ENCODE data around the gene PMIS2.
"Not testable (repeated sequence)": the region's sequence is repeated elsewhere in the genome, so short reads cannot be mapped to it uniquely, and the experiment has no call there.

The PMIS2 gene

GRCh38 chr19:35592226-35592625, 6.3 kb downstream of the PMIS2 start:
- DNase-seq (ENCODE audit: low read depth), result peak; percentile 41

GRCh38 chr19:35595026-35595425, 9.1 kb downstream of the PMIS2 start:
- DNase-seq (ENCODE audit: low read depth), result not testable (repeated sequence)

- no peak for DNase-seq (ENCODE audit: low read depth)
Measured at GRCh38 chr19:35595928-35596327, 10.0 kb downstream of the PMIS2 start.

GRCh38 chr19:35596366-35596999, 10.5 kb downstream of the PMIS2 start:
- DNase-seq (ENCODE audit: low read depth), result peak; percentile 38

- DNase-seq (ENCODE audit: low read depth), result no peak
Measured at GRCh38 chr19:35601971-35602370, 16.0 kb downstream of the PMIS2 start.

- DNase-seq (ENCODE audit: low read depth), result not testable (repeated sequence)
Measured at GRCh38 chr19:35604436-35604835, 18.5 kb downstream of the PMIS2 start.

GRCh38 chr19:35607170-35607569, 21.2 kb downstream of the PMIS2 start:
- DNase-seq (ENCODE audit: low read depth), result not testable (repeated sequence)

GRCh38 chr19:35607661-35608060, 21.7 kb downstream of the PMIS2 start:
- DNase-seq (ENCODE audit: low read depth), result no peak

GRCh38 chr19:35608251-35608650, 22.3 kb downstream of the PMIS2 start:
- DNase-seq (ENCODE audit: low read depth), result peak; percentile 24

GRCh38 chr19:35609851-35610353, 23.9 kb downstream of the PMIS2 start:
- no peak for DNase-seq (ENCODE audit: low read depth)

GRCh38 chr19:35612224-35612558, 26.2 kb downstream of the PMIS2 start:
- DNase-seq (ENCODE audit: low read depth), result no peak

- DNase-seq (ENCODE audit: low read depth), result peak; percentile 90
Measured at GRCh38 chr19:35612559-35613321, 26.8 kb downstream of the PMIS2 start, which contains the start of gene HAUS5. Gene HAUS5 (plus strand): TSS chr19:35612735. CDS start chr19:35612795, 60 bp downstream.

- no peak for DNase-seq (ENCODE audit: low read depth)
Measured at GRCh38 chr19:35613574-35613973, 27.6 kb downstream of the PMIS2 start.

GRCh38 chr19:35615036-35615435, 29.1 kb downstream of the PMIS2 start:
- no peak for DNase-seq (ENCODE audit: low read depth)

GRCh38 chr19:35618857-35619256, 32.9 kb downstream of the PMIS2 start:
- no peak for DNase-seq (ENCODE audit: low read depth)

GRCh38 chr19:35619290-35619923, 33.4 kb downstream of the PMIS2 start:
- no peak for DNase-seq (ENCODE audit: low read depth)

GRCh38 chr19:35620001-35620400, 34.0 kb downstream of the PMIS2 start:
- DNase-seq (ENCODE audit: low read depth), result no peak

- DNase-seq (ENCODE audit: low read depth), result no peak
Measured at GRCh38 chr19:35621708-35622107, 35.7 kb downstream of the PMIS2 start.

- DNase-seq (ENCODE audit: low read depth), result no peak
Measured at GRCh38 chr19:35622750-35623149, 36.8 kb downstream of the PMIS2 start.

- DNase-seq (ENCODE audit: low read depth), result no peak
Measured at GRCh38 chr19:35623327-35624010, 37.5 kb downstream of the PMIS2 start.

GRCh38 chr19:35628264-35628564, 42.2 kb downstream of the PMIS2 start:
- DNase-seq (ENCODE audit: low read depth), result no peak

- DNase-seq (ENCODE audit: low read depth), result peak; percentile 99
Measured at GRCh38 chr19:35628565-35629331, 42.8 kb downstream of the PMIS2 start, which contains the start of gene RBM42. Gene RBM42 (plus strand): TSS chr19:35629036. CDS start chr19:35629154, 118 bp downstream.

Data from ELR (cell line).